ENCODE results near the gene CEP44. TPM values are rescaled to one million over a fixed set of nuclear protein-coding genes. Genes with fewer than 3 reads are reported as not detected.

CEP44 gene
- total RNA-seq, 1 donor from 2014 or later: 16.4 TPM

GRCh38 chr4:174248407-174248806 lies 35.3 kb upstream of the CEP44 start:
- H3K9me3 ChIP-seq: no peaks in the 10 kb centered on the region
- H3K27me3 ChIP-seq: no peaks in the 10 kb centered on the region
- intact Hi-C loops (cut with DNase I): no loop called here
- H3K4me1 ChIP-seq: no peaks in the 10 kb centered on the region
- no peak for ATAC-seq
- TF ChIP-seq, protein P1, sequence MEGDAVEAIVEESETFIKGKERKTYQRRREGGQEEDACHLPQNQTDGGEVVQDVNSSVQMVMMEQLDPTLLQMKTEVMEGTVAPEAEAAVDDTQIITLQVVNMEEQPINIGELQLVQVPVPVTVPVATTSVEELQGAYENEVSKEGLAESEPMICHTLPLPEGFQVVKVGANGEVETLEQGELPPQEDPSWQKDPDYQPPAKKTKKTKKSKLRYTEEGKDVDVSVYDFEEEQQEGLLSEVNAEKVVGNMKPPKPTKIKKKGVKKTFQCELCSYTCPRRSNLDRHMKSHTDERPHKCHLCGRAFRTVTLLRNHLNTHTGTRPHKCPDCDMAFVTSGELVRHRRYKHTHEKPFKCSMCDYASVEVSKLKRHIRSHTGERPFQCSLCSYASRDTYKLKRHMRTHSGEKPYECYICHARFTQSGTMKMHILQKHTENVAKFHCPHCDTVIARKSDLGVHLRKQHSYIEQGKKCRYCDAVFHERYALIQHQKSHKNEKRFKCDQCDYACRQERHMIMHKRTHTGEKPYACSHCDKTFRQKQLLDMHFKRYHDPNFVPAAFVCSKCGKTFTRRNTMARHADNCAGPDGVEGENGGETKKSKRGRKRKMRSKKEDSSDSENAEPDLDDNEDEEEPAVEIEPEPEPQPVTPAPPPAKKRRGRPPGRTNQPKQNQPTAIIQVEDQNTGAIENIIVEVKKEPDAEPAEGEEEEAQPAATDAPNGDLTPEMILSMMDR (IDR thresholded peaks at IDR 0.05): no peak
- no peaks in the 10 kb centered on the region for H3K36me3 ChIP-seq
- H3K4me3 ChIP-seq: no peak overlapping the region
- no peak overlapping the region for H3K27ac ChIP-seq
- DNase-seq: no peak

DNA sequence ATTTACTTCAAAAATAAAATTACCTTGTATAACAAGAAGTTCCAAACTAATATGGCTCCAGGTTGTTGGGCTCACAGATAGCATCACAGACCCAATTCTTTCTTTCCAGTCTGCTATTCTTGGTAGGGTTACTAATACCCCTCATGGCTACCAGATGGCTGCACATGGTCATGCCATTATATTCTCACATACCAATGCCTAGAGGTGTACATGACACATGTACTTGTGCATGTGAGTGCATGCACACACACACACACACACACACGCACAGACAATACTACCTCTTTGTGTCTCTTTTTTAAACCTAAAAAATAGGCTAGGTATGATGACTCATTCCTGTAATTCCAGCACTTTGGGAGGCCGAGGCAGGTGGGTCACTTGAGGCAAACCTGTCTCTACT lies 31.3 kb upstream of the CEP44 start:
- H3K4me1 ChIP-seq: no peaks in the 10 kb centered on the region
- H3K27me3 ChIP-seq: no peaks in the 10 kb centered on the region
- intact Hi-C loops (cut with DNase I): no loop called here
- no peak for DNase-seq
- TF ChIP-seq, protein P1 (IDR thresholded peaks at IDR 0.05): no peak
- no peak overlapping the region for H3K27ac ChIP-seq
- peaks cover 3% of the 10 kb centered on the region for H3K36me3 ChIP-seq
- no peaks in the 10 kb centered on the region for H3K9me3 ChIP-seq
- H3K4me3 ChIP-seq: no peak overlapping the region
- ATAC-seq: no peak

- ATAC-seq: no peak
These were observed 29.1 kb upstream of the CEP44 start for GRCh38 chr4:174254613-174255012.

DNA sequence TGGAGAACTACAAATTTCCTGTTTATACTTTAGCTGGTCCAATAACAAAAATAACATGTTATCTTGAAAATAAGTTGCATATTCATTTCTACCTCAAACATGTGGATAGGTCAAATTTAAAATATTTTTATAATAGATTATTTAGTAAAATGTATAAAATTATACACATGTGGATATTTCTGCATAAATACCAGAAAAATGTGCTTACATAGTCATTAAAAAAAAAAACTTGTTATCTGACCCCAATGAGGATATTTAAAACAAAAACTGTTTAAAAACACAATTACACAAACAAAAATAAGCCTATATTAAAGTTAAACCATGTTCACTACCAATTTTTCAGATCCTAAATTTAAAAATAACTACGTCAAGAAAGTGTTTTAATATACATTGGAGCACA lies 28.3 kb upstream of the CEP44 start:
- Histone ChIP-seq H3K27ac (no peak overlapping the region), H3K9me3 (no peaks in the 10 kb centered on the region), H3K4me1 (no peaks in the 10 kb centered on the region), H3K27me3 (no peaks in the 10 kb centered on the region), H3K4me3 (no peak overlapping the region), H3K36me3 (peaks cover 22% of the 10 kb centered on the region)
- ATAC-seq (no peak), DNase-seq (no peak)
- intact Hi-C loops (cut with DNase I): no loop called here
- TF ChIP-seq, protein P1 (IDR thresholded peaks at IDR 0.05): no peak

More at GRCh38 chr4:174254613-174255012, 29.1 kb upstream of the CEP44 start:
- Histone ChIP-seq H3K4me1 (no peaks in the 10 kb centered on the region), H3K27ac (no peak overlapping the region), H3K27me3 (no peaks in the 10 kb centered on the region), H3K36me3 (peaks cover 22% of the 10 kb centered on the region), H3K9me3 (no peaks in the 10 kb centered on the region), H3K4me3 (no peak overlapping the region)
- intact Hi-C loops (cut with DNase I): no loop called here
- TF ChIP-seq, protein P1 (IDR thresholded peaks at IDR 0.05): no peak
- no peak for DNase-seq

DNA sequence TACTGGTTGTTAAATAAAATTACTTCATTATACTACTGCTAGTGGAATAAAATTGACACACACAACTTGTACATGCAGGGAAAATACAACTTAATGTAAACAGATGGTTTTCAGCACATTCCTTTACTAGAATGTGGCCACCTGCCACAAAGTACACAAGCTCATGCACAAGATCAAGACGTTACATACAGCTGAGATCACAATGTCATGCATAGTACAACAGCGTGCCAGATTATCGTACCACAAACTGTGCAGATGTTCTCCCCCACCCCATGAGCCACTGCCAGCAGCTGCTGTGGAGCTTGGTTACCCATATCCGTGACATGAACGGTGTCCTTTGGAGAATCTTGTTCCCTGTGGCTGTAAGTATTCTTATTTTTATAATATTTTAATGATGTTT lies 27.9 kb upstream of the CEP44 start:
- Histone ChIP-seq H3K9me3 (no peaks in the 10 kb centered on the region), H3K4me1 (no peaks in the 10 kb centered on the region), H3K27ac (no peak overlapping the region), H3K36me3 (peaks cover 22% of the 10 kb centered on the region), H3K27me3 (no peaks in the 10 kb centered on the region), H3K4me3 (no peak overlapping the region)
- TF ChIP-seq, protein P1 (IDR thresholded peaks at IDR 0.05): no peak
- intact Hi-C loops (cut with DNase I): no loop called here
- no peak for DNase-seq
- no peak for ATAC-seq

DNA sequence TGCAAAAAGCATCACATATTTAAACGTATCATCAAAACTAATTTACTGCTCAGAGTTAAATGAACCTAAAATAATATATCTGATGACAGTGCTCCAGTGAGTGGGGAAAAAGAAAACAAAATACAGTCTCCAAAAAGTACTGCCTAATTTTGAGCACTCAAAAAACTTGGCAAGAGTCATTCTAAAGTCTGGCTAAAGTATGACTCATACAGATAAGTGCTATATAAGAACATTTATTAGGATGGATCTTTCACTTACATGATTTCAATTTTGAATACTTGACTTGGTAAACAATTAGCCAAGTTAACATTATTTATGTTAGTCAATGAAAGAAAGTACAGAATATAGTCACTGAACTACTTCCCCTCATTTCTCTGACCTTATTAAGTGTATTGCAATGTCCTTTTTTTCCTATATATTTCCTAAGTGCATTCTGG lies 27.4 kb upstream of the CEP44 start:
- ATAC-seq (no peak), DNase-seq (no peak)
- H3K27ac ChIP-seq: no peak overlapping the region
- no peak overlapping the region for H3K4me3 ChIP-seq
- peaks cover 22% of the 10 kb centered on the region for H3K36me3 ChIP-seq
- no peaks in the 10 kb centered on the region for H3K27me3 ChIP-seq
- TF ChIP-seq, protein P1 (IDR thresholded peaks at IDR 0.05): no peak
- no peaks in the 10 kb centered on the region for H3K9me3 ChIP-seq
- intact Hi-C loops (cut with DNase I): no loop called here
- H3K4me1 ChIP-seq: no peaks in the 10 kb centered on the region

Measured in upper lobe of right lung (tissue), 1 donor.